Tibial nerve (tissue), 4 donors: ENCODE results near the gene ZNF844. TPM values are rescaled to one million over a fixed set of nuclear protein-coding genes. Genes with fewer than 3 reads are reported as not detected.
"Not testable (repeated sequence)": the region's sequence is repeated elsewhere in the genome, so short reads cannot be mapped to it uniquely, and the experiment has no call there.

Source experiments
- DNase-seq, 2 donors: peaks; one replicate each; pipeline ENCODE4 v3.0.0-alpha.2; 2019; ENCODE audit warnings: low spot score in 2 of 2
- H3K27ac ChIP-seq, 4 donors: fragments of 200-600 bp; sonication (generic) in 3 of 4; one replicate each; pipeline ENCODE4 v1.5.1; 2017 to 2019; ENCODE audit warnings: mild to moderate bottlenecking in 1 of 4
- H3K27me3 ChIP-seq, 2 donors: fragments of 200-600 bp; sonication (generic) in 1 of 2; one replicate each; pipeline versions ENCODE4 v1.5.1 to v1.6.0; 2017 to 2019
- H3K36me3 ChIP-seq, 3 donors: fragments of 200-600 bp; sonication (generic); one replicate each; pipeline ENCODE4 v1.5.1; 2018 to 2019
- H3K4me1 ChIP-seq, 4 donors: fragments of 200-600 bp; sonication (generic) in 3 of 4; one replicate each; pipeline ENCODE4 v1.5.1; 2017 to 2019
- H3K4me3 ChIP-seq, 4 donors: fragments of 200-600 bp; sonication (generic) in 3 of 4; one replicate each; pipeline ENCODE4 v1.5.1; 2017 to 2019; ENCODE audit warnings: mild to moderate bottlenecking in 1 of 4, moderate library complexity in 1 of 4
- H3K9me3 ChIP-seq, 4 donors: fragments of 200-600 bp; sonication (generic) in 3 of 4; one replicate each; pipeline ENCODE4 v1.5.1; 2017 to 2019
- EP300 ChIP-seq, 2 donors: sonication (generic); formaldehyde crosslinking; IDR thresholded peaks; one replicate each; pipeline ENCODE4 v1.6.1; 2017; ENCODE audit warnings: antibody characterized with exemption in 2 of 2, mild to moderate bottlenecking in 1 of 2
- POLR2A ChIP-seq, 2 donors: fragments of 450-650 bp; IDR thresholded peaks; one replicate each; pipeline ENCODE4 v1.6.1; 2017; ENCODE audit warnings: antibody characterized with exemption in 2 of 2, mild to moderate bottlenecking in 2 of 2, moderate library complexity in 2 of 2
- WGBS, 2 donors: methylation state at CpG; one replicate each; pipeline ENCODE4 v1.1.5; 2018; 5-methylcytosine and 5-hydroxymethylcytosine counted together
- total RNA-seq, 4 donors: library from RNA; depleted of rRNA; stranded (reverse); fragments of >200 nt; gene quantifications; one replicate each; pipeline ENCODE4 v1.1.0, GENCODE V29; 2016
- TF ChIP-seq, protein P1 (sequence below), 5 experiments: fragments of 200-600 bp in 3 of 5; fragments of 450-650 bp in 2 of 5; sonication (generic) in 3 of 5; IDR thresholded peaks; one replicate each; pipeline ENCODE4 v1.5.1; 2016 to 2019; ENCODE audit warnings: antibody characterized with exemption in 5 of 5, mild to moderate bottlenecking in 3 of 5, moderate library complexity in 2 of 5

Gene ZNF844
- total RNA-seq, 4 donors from 2014 or later, result 9.3 to 16.5 (median 13.7) TPM

DNA sequence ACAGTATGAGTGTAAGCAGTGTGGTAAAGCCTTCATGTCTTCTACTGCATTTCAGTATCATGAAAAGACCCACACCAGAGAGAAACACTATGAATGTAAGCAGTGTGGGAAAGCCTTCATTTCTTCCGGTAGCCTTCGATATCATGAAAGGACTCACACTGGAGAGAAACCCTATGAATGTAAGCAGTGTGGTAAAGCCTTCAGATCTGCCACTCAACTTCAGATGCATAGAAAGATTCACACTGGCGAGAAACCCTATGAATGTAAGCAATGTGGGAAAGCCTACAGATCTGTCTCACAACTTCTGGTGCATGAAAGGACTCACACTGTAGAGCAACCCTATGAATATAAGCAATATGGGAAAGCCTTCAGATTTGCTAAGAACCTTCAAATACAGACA, 12.8 kb downstream of the ZNF844 start:
- H3K9me3 ChIP-seq, result peaks cover 15 to 100% (median 66%) of the 10 kb centered on the region in 4 donors
- no peak for TF ChIP-seq EP300 (IDR thresholded peaks at IDR 0.05)
- no peak for TF ChIP-seq POLR2A (IDR thresholded peaks at IDR 0.05)
- TF ChIP-seq, protein P1, sequence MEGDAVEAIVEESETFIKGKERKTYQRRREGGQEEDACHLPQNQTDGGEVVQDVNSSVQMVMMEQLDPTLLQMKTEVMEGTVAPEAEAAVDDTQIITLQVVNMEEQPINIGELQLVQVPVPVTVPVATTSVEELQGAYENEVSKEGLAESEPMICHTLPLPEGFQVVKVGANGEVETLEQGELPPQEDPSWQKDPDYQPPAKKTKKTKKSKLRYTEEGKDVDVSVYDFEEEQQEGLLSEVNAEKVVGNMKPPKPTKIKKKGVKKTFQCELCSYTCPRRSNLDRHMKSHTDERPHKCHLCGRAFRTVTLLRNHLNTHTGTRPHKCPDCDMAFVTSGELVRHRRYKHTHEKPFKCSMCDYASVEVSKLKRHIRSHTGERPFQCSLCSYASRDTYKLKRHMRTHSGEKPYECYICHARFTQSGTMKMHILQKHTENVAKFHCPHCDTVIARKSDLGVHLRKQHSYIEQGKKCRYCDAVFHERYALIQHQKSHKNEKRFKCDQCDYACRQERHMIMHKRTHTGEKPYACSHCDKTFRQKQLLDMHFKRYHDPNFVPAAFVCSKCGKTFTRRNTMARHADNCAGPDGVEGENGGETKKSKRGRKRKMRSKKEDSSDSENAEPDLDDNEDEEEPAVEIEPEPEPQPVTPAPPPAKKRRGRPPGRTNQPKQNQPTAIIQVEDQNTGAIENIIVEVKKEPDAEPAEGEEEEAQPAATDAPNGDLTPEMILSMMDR (IDR thresholded peaks at IDR 0.05), result no peak
- 87 to 98% methylated on average over 3 of the region's 3 CpGs for WGBS, 2 donors
- no peaks in the 10 kb centered on the region for H3K4me1 ChIP-seq
- H3K27me3 ChIP-seq, result no peaks in the 10 kb centered on the region
- H3K27ac ChIP-seq, result no peak overlapping the region
- peaks cover 23 to 100% (median 31%) of the 10 kb centered on the region in 3 donors for H3K36me3 ChIP-seq
- no peak for DNase-seq
- H3K4me3 ChIP-seq, result no peak overlapping the region

DNA sequence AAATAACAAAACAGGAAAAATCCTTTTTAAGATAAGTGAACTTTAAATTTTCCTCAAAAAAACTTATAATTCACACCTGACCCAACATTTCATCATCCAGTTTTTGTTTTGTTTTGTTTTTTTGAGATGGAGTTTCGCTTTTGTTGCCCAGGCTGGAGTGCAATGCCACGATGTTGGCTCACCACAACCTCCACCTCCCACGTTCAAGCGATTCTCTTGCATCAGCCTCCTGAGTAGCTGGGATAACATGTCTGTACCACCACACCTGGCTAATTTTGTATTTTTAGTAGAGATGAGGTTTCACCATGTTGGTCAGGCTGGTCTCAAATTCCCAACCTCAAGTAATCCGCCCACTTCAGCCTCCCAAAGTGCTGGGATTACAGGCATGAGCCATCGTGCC, 18.8 kb downstream of the ZNF844 start:
- H3K27me3 ChIP-seq, H3K4me3 ChIP-seq, DNase-seq, H3K4me1 ChIP-seq, H3K27ac ChIP-seq: not testable (repeated sequence)
- Histone ChIP-seq H3K36me3 (peaks cover 6 to 78% (median 6%) of the 10 kb centered on the region in 3 donors), H3K9me3 (peaks cover 0 to 62% (median 18%) of the 10 kb centered on the region in 4 donors)
- WGBS, 2 donors, result 94 to 99% methylated on average over 6 of the region's 6 CpGs

DNA sequence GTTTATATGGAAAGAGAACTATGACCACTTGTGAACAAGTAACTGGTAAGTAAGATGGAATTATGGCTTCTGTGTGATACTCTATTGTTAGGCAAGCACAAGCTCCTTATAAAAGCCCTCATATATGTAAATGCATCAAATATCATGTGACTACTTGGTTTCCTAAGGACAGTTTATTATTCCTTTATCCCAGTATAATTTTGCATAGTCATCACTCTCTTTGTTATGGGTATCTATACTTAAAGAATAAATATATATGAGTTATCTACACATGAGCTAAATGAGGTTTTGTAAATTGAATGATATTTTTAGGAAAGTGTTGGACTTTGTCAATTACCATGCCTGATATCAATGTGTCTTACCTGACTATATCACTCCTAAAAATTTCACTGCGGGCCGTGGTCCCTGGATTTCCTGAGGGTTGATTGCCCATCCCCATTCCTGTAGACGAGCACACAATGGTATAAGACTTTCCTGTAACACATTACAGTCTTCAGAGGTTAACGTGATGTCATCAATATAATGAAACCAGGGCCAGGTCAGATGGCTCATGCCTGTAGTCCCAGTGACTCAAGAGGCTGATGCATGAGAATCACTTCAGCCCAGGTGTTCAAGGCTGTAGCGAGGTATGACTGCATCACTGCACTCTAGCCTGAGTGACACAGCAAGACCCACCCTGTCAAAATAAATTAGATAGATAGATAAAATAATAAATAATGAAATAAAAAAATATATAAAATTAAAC, 20.7 kb downstream of the ZNF844 start:
- no peak for DNase-seq
- WGBS, 2 donors, result 95 to 98% methylated on average over 5 of the region's 5 CpGs
- Histone ChIP-seq H3K4me3 (no peak overlapping the region), H3K27ac (no peak overlapping the region), H3K27me3 (no peaks in the 10 kb centered on the region), H3K36me3 (peaks cover 0 to 59% (median 3%) of the 10 kb centered on the region in 3 donors), H3K9me3 (peaks cover 0 to 43% (median 7%) of the 10 kb centered on the region in 4 donors), H3K4me1 (no peaks in the 10 kb centered on the region)
- TF ChIP-seq, protein P1 (IDR thresholded peaks at IDR 0.05), result no peak
- TF ChIP-seq EP300 (IDR thresholded peaks at IDR 0.05) (no peak), POLR2A (IDR thresholded peaks at IDR 0.05) (no peak)

DNA sequence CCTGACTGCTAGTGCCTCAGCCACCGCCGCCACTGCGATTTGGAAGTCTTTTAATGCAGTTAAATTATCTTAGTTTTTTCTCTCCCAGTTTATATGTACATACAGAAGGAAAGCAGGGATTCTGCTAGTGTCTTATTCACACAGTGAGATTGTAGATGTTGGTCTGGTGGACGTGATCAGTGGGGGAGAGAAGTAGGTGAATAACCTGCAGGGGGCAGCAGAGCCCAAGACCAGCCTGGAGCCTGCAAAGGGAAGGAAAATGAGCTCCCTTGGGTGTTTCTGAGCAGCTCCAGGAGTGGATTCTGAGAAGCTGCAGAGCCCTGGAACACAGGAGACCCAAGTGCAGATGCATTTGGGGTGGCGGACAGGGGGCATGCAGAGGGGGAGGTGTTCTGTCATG, 26.3 kb downstream of the ZNF844 start:
- no peak overlapping the region for H3K4me3 ChIP-seq
- TF ChIP-seq, protein P1 (IDR thresholded peaks at IDR 0.05), result peak; percentile 31 to 60 (median 44)
- TF ChIP-seq POLR2A (IDR thresholded peaks at IDR 0.05), result no peak
- no peak overlapping the region for H3K27ac ChIP-seq
- WGBS, 2 donors, result 58 to 61% methylated on average over 5 of the region's 5 CpGs
- peaks cover 0 to 10% (median 0%) of the 10 kb centered on the region in 3 donors for H3K36me3 ChIP-seq
- no peaks in the 10 kb centered on the region for H3K9me3 ChIP-seq
- peaks cover 0 to 9% (median 2%) of the 10 kb centered on the region in 4 donors for H3K4me1 ChIP-seq
- DNase-seq, result peak in 1 of 2 donors; percentile 61
- no peaks in the 10 kb centered on the region for H3K27me3 ChIP-seq

DNA sequence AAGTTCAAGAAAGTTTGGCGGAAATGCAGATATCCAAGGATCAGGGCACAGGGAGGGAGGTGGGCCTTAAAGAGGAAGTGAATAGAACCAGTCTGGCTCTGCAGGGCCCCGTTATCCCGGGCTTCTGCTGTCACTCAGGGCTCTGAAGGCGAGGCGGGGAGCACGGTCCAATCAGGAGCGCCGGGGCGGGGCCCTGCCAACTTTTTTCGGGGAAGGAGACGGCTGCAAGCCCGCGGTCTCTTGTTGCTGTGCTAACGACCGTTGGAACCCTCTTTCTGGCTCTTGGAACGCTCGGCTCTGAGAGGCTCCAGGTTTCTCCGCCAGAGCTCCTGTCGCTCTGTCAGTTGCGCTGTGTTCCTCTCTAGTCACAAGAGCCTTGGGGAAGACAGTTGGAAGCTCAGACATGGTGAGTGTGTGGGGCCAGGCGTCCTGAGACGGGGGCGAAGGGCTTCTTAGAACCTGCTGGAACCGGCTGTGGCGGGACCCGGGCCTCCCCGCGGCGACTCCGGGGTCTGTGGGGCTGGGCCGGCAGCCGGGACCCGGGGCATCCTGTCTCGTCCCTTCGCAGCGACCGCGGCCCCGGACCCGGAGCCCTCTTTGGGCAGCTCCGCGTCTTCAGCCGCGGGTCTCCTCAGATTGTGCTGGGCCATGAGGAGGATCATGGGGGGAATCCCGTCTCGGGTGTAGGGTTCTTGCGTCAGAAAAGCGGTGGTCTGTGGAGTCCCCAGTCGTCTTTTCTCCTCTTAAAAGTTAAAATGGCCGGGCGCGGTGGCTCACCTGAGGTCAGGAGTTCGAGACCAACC, 27.7 kb downstream of the ZNF844 start:
- WGBS, 2 donors, result 1 to 2% methylated on average over 27 to 46 of the region's 53 CpGs
- H3K4me1 ChIP-seq, result peaks cover 0 to 9% (median 2%) of the 10 kb centered on the region in 4 donors

More for the DNA sequence above, 27.7 kb downstream of the ZNF844 start:
- DNase-seq, result peak; percentile 44 to 58
- peak overlapping the region; percentile 39 to 67 (median 50) for H3K4me3 ChIP-seq
- H3K9me3 ChIP-seq, result no peaks in the 10 kb centered on the region
- peak overlapping the region in 3 of 4 donors; percentile 37 to 85 (median 41) for H3K27ac ChIP-seq
- TF ChIP-seq POLR2A (IDR thresholded peaks at IDR 0.05), result peak in 1 of 2 donors; percentile 40
- TF ChIP-seq, protein P1 (IDR thresholded peaks at IDR 0.05), result no peak
- peak in 1 of 2 donors; percentile 47 for TF ChIP-seq EP300 (IDR thresholded peaks at IDR 0.05)
- H3K27me3 ChIP-seq, result no peaks in the 10 kb centered on the region
- H3K36me3 ChIP-seq, result peaks cover 0 to 6% (median 0%) of the 10 kb centered on the region in 3 donors
